Stimulated activated CD4-positive, alpha-beta T cell treated with anti-CD3 and anti-CD28 coated beads, Interleukin-15, amount 100 ng/mL, for 48 hours (primary cell): Measurements from ENCODE around the gene ADARB1.
A peak's percentile ranks its signal among the peaks of the same experiment; 100 is the strongest.

ENCODE experiments used
- DNase-seq, 2 donors: peaks; one replicate each; pipeline ENCODE4 v3.0.0-alpha.2; 2020; ENCODE audit warnings: low read depth in 2 of 2

ADARB1 gene

DNA sequence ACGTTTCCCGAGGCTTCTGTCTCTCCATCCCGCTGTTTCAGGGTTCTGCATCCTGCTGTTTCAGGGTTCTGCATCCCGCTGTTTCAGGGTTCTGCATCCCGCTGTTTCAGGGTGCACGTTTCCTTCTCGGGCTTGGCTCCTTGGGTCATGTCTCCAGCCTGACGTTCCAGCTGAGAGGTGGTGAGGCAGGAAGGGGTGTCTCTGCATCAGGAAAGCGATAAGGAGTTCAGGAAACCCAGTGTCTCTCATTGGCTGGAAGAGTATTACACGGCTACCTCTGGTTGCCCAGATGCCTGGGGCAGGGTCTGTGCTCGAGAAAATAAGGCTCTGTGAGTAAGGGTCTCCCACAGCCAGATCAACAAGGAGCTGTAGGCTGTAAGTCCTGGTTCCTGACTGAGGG lies 21.1 kb downstream of the ADARB1 start:
- DNase-seq, result no peak

DNA sequence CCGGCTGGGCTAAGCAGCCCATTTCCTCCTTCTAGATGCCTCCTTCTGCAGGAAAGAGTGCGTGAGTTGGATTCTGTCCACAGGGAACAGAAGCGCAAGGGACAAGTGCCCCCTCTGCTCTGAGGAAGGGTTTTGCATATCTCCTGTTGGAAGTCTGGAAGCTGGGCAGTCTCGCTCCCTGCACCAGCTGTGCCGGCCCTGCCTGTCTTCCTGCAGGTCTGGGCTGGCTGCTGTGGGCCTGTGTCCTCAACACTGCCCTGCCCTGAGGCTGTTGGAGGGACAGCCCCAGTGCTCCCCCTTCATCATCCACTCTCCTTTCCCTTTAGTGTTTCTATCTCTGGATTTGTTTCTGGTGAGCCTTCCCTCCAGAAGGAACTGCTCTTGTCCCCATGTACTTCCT lies 21.8 kb downstream of the ADARB1 start:
- no peak for DNase-seq

DNA sequence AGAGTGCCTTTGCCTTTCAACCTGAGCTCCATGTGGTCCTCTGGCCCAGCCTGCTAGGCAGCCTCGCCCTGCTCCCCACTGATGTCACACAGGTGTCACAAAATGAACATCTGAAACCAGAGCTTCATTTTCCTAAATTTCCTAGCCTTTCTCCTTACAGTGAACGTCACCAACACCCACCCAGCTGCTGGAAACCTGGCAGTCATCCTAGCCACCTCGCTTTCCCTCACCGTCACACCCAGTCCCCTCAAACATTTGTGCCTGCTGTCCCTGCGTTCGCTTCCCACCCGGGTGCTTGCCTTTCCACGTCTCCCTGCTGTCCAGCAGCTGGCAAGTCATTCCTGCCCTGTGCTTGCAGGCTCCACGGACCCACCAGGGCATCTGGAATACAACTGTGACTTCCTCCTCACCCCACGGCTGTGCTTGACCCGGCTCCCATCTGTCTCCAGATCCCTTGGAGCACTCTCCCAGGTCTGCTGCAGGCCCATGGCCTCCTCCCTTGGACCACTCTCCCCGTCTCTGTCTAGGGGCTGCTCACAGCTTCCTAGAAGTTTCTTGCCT lies 23.5 kb downstream of the ADARB1 start:
- DNase-seq, result no peak

DNA sequence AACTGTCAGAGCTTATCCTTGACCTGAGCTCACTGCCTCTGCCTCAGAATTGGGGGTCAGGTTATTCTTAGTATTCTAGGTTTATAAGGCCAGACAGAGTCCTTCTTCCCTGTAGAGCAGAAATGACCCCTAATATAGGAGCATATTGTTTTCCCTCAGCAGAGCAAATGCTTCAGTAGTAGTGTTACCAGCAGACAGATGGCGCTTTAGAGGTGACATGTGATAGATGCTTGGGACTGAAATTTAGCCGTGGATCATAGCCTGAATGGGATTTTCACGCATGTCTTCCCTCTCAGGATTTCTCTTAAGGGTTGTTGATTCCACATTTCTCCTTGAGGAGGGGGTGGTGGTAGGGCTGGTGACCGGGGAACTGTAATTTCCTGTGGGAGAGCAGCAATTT lies 24.5 kb downstream of the ADARB1 start:
- no peak for DNase-seq

DNA sequence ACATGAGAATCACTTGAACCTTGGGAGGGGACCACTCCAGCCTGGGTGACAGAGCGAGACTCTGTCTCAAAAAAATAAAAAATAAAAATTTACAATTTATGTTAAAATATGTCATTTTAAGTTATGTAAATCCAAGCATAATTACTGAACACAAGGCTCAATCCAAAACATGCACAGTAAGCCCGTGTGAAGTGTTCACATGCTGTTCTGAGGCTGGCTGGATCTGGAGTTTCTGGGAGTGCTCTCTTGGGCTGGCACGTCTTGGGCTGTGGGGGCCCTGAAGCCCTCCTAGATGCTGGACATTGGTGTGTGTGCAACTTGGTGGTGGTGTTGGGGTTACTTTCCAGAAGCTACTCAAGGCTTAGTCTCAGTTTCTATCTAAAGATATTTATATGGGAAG lies 25.2 kb downstream of the ADARB1 start:
- no peak for DNase-seq

DNA sequence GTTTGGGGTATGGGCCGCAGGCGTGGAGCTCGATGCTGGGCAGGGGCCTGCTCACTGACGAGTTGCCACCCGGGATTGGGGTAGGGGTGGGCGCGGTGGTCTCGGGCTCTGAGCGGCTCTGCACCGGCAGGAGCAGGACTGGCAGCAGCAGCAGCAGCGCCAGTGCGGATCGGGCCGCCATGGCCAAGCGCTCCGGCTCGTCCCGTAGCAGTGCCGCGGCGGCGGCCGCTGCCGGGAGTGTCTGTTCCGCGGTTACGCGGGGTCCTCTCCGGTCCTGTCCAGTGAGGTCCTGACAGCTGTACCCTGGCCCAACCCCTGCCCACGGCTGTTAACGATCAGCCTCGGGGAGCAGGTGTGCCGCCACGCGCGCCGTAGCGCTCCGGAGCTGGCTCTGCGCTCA lies 26.5 kb downstream of the ADARB1 start:
- no peak for DNase-seq

DNA sequence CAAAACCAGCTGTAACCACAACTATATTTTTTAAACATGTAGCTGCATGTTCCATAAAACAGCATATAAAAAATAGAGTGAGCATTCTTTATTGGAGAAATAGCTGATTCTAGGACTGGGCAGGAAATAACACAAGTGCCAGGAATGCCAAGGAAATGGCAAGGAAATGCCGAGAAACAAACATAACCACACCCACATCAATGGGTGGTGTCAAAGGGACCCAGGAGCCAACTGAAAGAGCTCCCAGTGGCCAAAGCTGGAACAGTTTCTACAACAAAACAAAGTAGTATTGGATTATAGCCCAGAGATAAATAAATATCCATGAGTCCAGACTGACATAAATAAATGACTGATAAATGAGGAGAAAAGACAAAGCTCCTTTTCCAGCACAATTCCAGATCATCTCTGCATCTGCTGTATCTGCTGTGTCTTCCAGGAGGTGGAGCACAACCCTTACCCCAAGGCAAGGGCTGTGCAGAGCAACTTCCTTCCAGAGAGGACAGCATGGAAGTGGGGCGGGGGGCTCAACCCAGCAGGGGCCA lies 28.1 kb downstream of the ADARB1 start:
- no peak for DNase-seq

DNA sequence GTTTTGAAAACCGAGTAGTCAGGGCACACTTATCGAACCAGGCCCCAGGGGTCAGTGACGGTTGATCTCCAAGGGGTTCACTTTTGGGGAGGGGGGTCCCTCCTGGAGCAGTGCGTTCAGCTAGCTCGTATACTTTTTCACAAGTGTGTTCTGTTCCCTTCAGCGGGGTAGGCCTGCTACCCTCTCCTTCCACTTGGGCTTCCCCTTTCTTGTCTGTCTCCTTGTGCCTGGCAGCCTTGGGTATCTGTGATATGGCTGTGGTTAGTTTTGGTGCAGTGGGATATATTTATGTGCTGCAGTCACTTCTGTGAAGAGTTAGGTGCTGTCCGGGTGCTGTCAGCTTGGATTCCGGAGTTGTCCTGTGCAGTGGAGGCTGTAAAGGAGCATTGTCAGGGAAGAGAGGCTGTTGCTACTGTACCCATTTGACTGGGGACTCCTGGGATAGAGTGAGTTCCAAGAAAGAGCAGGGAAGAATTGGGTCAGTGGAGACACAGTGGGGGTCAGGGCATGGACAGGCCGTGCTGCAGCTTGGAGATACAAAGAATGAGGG lies 29.7 kb downstream of the ADARB1 start:
- no peak for DNase-seq

DNA sequence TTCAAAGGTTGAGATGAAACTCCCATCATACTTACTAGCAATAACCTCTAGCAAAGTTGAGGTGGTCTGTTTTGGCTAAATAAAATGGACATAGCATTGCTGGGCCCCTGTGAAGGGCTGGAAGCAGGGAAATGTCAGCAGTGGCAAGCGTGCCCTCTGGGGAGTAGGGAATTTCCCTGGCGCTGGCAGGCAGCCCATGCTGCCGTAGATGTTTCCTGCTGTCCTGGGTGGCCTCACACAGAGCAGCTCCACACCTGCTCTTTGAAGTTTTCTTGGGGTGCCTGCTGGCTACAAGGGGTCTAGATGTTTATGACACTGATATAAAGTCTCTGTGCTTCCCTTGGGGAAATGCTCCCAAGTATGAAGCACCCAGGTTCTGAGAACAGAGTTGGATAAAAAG lies 30.2 kb downstream of the ADARB1 start:
- no peak for DNase-seq

DNA sequence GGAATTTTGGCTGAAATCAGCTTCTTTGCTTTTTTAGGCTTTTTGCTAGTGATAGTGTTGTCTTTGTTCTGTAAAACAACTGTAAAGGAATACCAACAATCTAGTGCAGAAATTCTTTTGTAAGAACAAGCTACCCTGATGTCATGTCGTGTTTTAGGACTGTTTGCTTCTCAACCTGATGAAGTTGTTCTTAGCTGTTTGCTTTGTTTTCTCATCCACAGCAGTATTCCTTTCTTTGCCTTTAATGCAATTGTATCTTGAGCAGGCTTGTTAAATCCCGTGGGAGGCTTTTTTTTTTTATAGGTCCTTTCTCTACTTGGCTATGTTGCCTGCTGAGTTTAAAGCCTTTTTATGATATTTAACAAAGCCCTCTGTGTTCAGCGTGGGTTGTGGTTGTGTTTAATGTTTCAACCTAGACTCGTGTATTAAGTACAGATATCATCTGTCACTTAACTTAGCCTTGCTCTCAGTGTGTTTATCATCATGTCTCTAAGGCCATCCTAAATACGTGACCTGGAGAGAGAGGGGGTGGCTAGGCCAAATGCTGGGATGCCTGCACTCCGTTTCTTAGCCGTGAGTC lies 31.6 kb downstream of the ADARB1 start:
- DNase-seq, result no peak

DNA sequence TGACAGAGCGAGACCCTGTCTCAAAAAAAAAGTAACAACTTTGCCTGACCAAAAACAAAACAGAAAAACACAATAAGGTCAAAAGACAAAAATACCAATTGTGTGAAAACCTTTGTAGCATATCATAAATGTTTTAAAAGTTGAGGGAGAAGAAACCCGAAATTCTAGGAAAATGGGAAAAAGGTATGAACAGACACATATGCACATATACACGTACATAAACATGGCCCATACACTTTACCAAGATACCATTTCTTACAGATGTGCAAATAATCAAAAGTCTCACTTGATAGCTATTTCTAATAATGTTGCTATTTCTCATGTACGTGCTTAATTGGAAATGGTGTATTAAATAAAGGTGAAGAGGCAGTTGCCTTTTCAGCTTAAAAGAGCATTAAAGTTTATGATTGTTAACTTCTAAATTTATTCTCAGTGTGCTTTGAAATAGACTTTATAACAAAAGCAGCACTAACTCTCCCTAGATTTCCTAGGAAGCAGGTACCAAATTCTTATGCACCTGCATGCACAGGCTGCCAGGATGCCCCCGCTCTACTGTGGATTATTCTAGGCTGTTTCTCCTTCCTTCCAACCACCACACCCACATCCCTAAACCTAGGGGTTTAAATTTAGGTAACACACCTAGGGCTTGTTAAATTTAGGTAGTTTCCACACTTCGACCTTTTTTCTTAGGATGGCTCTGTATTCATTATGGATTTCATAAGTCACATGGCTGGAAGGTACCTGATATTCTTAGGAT lies 33.8 kb downstream of the ADARB1 start:
- no peak for DNase-seq

DNA sequence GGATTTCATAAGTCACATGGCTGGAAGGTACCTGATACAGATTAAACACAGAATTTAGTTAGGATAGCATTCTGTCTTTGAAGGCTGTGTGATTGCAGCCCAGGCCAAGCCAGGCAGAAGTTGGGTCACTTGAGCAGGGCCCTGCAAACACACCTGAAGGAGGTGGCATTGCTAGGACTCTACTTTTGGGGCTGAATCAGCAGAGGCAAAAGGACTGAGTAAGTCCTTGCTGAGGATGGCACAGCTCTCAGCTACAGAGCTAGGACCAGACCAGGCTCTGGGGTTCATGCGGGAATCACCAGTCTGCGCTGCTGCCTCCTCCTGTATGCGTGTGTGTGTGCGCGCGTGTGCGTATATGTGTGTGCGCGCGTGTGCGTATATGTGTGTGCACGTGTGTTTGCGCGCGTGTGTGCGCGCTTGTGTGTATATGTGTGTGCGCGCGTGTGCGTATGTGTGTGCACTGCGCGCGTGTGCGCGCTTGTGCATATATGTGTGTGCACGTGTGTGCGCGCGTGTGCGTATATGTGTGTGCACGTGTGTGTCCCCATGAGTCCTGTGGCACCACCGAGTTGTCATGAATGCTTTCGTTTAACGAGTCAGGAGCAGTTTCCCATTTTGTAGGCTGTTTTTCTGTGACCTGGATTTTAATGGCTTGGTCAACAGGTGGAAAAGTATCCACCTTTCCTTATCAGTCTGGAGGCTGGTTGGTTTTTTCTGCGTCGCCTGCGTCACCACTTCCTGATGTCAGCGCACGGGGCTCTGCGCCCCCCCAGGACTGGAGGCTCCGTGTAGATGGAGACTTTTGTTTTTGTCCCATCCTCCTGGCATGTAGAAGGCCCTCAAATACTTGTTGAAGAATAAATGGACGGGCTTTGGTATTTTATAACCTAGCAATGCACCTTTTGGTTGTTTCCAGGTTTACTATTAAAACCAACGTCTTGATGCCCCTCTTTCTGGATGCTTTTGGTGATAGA lies 34.7 kb downstream of the ADARB1 start:
- no peak for DNase-seq

DNA sequence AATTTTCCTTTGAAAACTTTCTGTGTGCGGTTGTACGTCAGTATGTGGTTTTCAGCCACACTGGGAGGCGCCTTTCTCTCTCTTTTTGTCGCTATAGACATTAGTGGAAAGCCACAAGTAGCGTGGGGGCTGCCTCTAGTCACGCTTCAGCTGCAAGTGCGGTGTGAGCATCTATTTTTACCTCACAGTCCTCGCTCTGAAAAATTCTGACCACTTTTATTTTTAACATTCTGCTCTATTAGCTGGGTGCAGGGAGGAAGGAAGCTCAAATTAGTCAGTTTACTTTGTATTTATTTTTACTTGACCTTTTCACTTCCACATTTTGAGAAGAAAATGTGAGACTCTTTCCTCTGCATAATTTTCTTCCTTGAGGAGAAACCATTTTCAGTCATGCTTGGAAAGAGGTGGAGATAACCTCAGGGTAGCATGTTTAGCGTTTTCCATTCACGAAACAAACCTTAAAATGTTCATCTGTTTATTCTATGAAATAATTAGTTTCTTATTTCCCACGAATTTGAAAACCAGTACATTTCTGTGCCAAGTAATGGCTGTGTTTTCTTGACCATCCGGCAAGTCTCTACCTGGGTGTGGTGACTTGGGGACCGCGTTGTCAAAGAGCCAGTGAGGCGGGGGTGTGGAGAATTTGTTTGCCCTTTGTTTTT lies 35.6 kb downstream of the ADARB1 start:
- DNase-seq, result peak in 1 of 2 donors; percentile 21

DNA sequence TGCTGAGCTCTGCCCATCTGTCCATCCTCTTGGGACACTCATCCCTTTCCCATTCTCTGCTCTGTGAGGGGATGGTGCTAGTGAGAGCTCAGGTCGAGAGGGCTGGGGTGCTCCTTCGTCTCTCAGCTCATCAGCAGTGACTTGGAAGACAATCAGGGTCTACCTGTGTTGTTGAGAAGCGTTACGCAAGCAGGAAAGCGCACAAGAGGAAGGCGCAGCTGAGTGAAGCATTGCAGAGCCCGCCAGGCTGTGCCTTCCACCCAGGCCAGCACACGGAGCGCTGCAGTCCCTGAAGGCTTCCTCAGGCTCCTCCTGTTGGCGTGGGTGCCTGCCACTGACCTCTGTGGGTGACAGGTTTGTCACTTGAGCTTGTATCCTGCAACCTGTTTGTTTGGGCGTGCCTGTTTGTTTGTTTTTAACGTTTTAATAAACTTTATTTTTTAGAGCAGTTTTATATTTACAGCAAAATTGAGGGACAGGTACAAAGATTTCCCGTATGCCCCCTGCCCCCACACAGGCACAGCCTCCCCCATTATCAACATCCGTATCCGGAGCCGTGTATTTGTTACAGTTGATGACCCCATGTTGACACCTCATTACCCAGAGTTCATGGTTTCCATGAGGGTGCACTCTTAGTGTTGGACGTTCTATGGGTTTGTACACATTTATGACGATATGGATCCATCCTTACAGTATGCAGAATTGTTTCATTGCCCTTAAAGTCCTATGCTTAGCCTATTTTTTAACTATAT lies 36.7 kb downstream of the ADARB1 start:
- no peak for DNase-seq

DNA sequence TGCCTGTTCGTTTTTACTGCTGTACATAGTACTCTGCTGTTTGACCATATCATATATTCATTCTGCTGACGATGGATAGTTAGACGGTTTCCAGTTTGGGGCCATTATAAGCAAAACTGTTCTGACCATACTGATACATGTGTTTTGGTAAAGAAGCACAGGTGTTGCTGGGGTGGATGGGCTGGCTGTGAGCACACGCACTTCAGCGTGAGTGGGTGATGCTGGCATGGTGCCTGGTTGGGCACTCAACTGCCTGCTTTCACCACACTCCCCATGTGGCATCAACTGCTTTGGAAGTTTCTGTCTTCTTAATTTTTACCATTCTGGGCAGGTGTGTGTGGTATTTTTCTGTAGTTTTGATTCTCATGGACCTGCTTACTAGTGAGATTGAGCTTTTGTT lies 37.3 kb downstream of the ADARB1 start:
- DNase-seq, result no peak

DNA sequence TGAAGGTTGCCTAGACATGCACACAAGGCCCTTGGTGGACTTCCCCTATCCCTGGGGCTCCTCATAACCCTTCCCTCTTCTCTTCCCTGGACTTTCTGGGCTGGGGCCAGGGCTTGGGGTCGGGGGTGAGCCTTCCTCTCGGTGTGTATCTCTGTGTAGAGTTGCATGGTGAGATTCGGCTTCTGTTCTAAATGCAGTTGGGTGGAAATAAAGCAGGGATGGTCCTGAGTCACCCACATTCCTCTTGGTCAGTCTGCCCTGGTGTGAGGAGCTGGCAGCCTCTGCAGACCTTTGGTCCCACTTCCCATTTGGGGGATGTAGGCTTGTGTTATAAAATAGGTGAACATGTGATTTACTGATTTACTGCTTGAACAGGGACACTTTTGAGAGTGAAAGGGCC lies 38.0 kb downstream of the ADARB1 start:
- DNase-seq, result no peak

DNA sequence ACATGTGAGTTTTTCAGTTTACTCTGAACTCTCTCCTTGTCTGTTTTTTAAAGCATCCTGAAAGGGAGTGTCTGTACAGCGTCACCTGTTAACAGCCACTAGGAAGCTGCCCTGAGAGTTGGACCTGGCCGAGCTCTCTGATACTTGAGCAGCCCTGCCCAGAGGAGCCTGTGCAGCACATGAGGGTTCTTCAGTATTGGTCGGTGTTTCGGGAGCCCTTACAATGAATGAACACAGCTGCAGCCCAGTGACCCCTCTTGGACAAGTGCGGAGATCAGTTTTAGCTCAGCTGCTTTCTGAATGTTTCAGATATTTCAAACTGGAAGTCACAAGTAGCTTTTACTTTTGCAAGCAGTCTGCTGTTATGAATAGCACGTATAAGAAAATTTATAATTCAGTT lies 39.2 kb downstream of the ADARB1 start:
- DNase-seq, result no peak

DNA sequence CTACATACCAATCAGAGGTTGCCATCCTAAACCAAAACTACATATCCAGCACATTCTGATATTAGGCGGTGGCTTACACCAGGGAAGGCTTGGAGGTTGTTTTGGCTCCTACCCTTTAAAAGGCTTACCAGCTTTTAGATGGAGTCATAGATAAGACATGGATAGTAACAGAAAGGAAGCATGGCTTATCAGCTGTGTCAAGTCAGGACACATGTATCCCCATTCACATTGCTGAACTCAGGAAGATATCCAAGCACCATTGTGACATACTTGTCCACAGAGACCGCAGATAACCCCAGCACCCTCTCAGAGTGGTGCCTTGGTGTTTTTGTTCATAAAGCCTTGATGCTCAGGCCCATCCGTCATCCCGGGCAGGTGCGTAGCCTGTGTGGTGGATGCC lies 39.7 kb downstream of the ADARB1 start:
- no peak for DNase-seq

DNA sequence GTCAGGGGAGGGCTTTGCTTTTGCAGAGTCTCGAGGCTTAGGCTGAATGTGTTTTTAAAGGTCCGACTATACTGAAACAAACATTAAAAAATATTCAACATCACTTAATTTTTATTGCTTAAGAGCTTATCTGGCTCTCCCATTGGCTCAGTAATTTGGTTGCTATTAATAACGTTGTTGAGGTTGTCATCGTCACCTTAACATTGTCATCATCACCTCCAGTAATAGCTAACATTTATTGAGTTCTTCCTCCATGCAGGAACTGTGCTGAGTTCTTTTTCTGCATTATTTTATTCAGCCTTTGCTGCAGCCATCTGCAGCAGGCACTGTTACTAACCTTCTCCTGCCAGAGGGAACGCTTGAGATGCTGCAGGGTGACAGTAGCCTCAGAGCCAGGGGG lies 40.1 kb downstream of the ADARB1 start:
- DNase-seq, result no peak

DNA sequence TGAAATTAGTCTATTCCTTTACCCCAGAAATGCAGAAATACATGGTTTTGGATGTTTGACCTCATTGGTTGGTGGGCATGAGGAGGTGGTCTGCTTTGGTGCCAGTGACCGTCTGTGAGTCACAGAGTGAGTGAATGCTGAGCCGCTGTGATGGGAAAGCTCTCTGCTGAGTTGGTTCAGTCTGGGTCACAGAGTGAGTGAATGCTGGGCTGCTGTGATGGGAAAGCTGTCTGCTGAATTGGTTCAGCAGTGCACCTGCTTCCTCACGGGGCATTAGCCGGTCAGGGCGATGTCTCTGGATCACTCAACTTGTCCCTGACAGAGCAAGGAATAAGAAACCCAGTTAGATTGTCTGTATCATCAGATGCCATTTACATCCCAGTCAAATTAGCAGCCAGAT lies 40.8 kb downstream of the ADARB1 start:
- no peak for DNase-seq

DNA sequence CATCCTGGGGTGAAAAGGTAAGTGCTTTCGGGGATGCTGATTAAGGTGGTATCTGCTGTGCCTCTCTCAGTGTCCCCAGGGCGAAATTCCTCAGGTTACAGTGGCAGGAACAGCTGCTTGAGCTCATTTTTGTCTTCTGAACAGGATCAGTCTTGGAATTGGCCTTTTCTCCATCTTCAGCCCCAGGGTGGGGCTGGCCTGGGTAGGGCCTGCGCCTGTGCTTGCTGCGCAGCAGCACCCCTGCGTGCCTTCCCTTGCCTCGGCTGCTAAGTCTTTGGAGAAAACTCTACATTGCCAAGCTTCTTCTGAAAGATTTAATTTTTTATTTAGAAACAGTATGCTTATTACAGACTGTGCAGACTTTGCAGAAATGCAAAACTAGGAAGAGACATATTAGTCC lies 41.7 kb downstream of the ADARB1 start:
- no peak for DNase-seq
